Measurements from ENCODE around the gene SLC36A1. TPM values are rescaled to one million over a fixed set of nuclear protein-coding genes. Genes with fewer than 3 reads are reported as not detected.

SLC36A1 gene
- total RNA-seq, 2 experiments from 2014 or later, result 11.6 to 12.1 TPM

DNA sequence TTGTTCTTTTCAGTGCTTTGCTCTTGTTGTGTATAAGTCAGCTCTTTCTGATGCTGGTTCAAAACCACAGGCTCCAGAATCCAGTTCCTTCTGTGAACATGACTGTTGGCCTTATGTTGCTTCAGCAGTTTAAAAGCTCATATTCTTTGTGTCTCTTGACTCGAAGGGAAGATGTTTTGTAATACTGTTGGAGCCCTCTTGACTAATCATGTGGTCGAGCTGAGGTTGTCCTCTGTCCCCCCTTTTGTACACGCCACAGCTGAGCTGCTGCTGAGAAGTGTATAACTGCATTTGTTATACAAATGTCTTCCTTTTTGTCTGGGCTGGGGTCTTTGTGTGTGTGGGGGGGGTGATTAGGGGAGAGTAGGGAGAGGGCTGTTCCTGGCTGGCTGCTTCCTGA lies 35.8 kb downstream of the SLC36A1 start:
- no peak overlapping the region for H2AFZ ChIP-seq (ENCODE audit: low read length)
- DNase-seq (ENCODE audit: low spot score), result no peak
- intact Hi-C loops (cut with micrococcal nuclease; ENCODE audit: unreplicated experiment), result no loop called here
- TF ChIP-seq EZH2phosphoT487 (IDR thresholded peaks at IDR 0.05; ENCODE audit: borderline replicate concordance, low read depth, low read length), result no peak
- TF ChIP-seq, protein P1, sequence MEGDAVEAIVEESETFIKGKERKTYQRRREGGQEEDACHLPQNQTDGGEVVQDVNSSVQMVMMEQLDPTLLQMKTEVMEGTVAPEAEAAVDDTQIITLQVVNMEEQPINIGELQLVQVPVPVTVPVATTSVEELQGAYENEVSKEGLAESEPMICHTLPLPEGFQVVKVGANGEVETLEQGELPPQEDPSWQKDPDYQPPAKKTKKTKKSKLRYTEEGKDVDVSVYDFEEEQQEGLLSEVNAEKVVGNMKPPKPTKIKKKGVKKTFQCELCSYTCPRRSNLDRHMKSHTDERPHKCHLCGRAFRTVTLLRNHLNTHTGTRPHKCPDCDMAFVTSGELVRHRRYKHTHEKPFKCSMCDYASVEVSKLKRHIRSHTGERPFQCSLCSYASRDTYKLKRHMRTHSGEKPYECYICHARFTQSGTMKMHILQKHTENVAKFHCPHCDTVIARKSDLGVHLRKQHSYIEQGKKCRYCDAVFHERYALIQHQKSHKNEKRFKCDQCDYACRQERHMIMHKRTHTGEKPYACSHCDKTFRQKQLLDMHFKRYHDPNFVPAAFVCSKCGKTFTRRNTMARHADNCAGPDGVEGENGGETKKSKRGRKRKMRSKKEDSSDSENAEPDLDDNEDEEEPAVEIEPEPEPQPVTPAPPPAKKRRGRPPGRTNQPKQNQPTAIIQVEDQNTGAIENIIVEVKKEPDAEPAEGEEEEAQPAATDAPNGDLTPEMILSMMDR (conservative IDR thresholded peaks at IDR 0.05; ENCODE audit: low read length), result no peak
- no peak overlapping the region for H3K4me3 ChIP-seq (ENCODE audit: low read depth, low read length, poor library complexity, severe bottlenecking)
- no peaks in the 10 kb centered on the region for H4K20me1 ChIP-seq (ENCODE audit: insufficient read depth, low read length)
- BruUV-seq (replicated peaks), result no TSS peak
- POLR2A ChIA-PET, result no interaction called here
- no peaks in the 10 kb centered on the region for H3K9me3 ChIP-seq (ENCODE audit: low read length)
- CTCF ChIA-PET (ENCODE audit: unreplicated experiment), result interaction anchor here (0.6 kb wide), 1 partner anchor 38 kb away, joined by 3 read pairs; no protein-coding TSS in a partner anchor
- no peaks in the 10 kb centered on the region for H3K79me2 ChIP-seq (ENCODE audit: insufficient read depth, low read depth, low read length)
- no peak overlapping the region for H3K27ac ChIP-seq (ENCODE audit: low read depth, low read length, poor library complexity, severe bottlenecking)
- peaks cover 18% of the 10 kb centered on the region for H3K36me3 ChIP-seq (ENCODE audit: insufficient read depth, low read length)
- H3K4me1 ChIP-seq (ENCODE audit: insufficient read depth, low read length, poor library complexity, severe bottlenecking), result no peaks in the 10 kb centered on the region
- H3K4me2 ChIP-seq (ENCODE audit: low read length), result no peak overlapping the region
- no peaks in the 10 kb centered on the region for H3K9me2 ChIP-seq (ENCODE audit: insufficient read depth, low read length)

DNA sequence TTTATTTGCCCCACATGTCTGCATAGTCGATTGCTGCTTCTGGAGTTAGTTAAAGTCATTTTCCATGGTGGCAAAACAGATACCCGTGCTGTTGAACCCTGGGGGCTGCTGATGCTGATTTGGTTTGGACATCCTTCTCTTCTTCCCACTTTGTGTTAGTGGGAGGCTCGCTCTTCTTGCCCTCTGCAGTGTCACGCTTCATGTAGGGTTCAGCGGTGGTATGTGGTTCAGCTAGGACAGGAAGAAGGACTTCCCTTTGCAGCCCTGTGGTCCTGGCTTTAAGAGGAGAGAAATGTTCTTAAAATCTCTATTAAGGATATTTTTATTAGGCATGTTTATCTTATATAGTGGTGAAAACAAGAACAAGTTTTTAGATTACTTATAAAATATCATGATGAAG lies 36.2 kb downstream of the SLC36A1 start:
- CTCF ChIA-PET (ENCODE audit: unreplicated experiment), result no interaction called here
- intact Hi-C loops (cut with micrococcal nuclease; ENCODE audit: unreplicated experiment), result no loop called here

DNA sequence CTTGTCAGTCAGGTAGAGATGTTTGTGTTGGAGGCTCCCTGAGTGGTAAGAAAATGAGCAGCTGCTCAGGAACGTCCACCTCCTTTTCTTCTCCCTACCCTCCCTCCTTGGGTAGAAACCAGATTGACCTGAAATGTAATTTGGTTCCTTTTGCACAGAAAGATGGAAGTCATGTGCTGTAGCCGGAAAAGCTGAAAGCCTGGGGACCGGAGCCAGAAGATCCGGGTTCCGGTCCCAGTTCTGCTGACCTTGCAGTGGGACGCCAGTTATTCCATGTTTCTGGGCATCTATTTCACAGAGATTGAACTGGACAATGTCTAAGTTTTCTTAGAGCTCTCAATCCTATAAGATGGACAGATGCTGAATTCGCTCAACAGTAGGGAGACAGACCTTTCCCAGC lies 40.1 kb downstream of the SLC36A1 start:
- Histone ChIP-seq H3K36me3 (ENCODE audit: insufficient read depth, low read length) (peaks cover 11% of the 10 kb centered on the region; the same call in 1 of the 2 replicates), H3K4me2 (ENCODE audit: low read length) (no peak overlapping the region), H2AFZ (ENCODE audit: low read length) (no peak overlapping the region), H3K4me1 (ENCODE audit: insufficient read depth, low read length, poor library complexity, severe bottlenecking) (no peaks in the 10 kb centered on the region), H3K9me2 (ENCODE audit: insufficient read depth, low read length) (no peaks in the 10 kb centered on the region), H3K79me2 (ENCODE audit: insufficient read depth, low read depth, low read length) (no peaks in the 10 kb centered on the region), H3K4me3 (ENCODE audit: low read depth, low read length, poor library complexity, severe bottlenecking) (no peak overlapping the region), H4K20me1 (ENCODE audit: insufficient read depth, low read length) (no peaks in the 10 kb centered on the region), H3K27ac (ENCODE audit: low read depth, low read length, poor library complexity, severe bottlenecking) (no peak overlapping the region), H3K9me3 (ENCODE audit: low read length) (no peaks in the 10 kb centered on the region)
- intact Hi-C loops (cut with micrococcal nuclease; ENCODE audit: unreplicated experiment), result no loop called here
- TF ChIP-seq, protein P1 (conservative IDR thresholded peaks at IDR 0.05; ENCODE audit: low read length), result no peak
- BruUV-seq (replicated peaks), result no TSS peak
- ChIA-PET POLR2A (no interaction called here), CTCF (ENCODE audit: unreplicated experiment) (no interaction called here)
- no peak for DNase-seq (ENCODE audit: low spot score)

More for the DNA sequence above, 36.2 kb downstream of the SLC36A1 start:
- Histone ChIP-seq H3K4me1 (ENCODE audit: insufficient read depth, low read length, poor library complexity, severe bottlenecking) (no peaks in the 10 kb centered on the region), H3K9me3 (ENCODE audit: low read length) (no peaks in the 10 kb centered on the region), H4K20me1 (ENCODE audit: insufficient read depth, low read length) (no peaks in the 10 kb centered on the region), H3K27ac (ENCODE audit: low read depth, low read length, poor library complexity, severe bottlenecking) (no peak overlapping the region), H3K36me3 (ENCODE audit: insufficient read depth, low read length) (peaks cover 18% of the 10 kb centered on the region), H2AFZ (ENCODE audit: low read length) (no peak overlapping the region), H3K79me2 (ENCODE audit: insufficient read depth, low read depth, low read length) (no peaks in the 10 kb centered on the region), H3K4me2 (ENCODE audit: low read length) (no peak overlapping the region), H3K4me3 (ENCODE audit: low read depth, low read length, poor library complexity, severe bottlenecking) (no peak overlapping the region), H3K9me2 (ENCODE audit: insufficient read depth, low read length) (no peaks in the 10 kb centered on the region)
- POLR2A ChIA-PET, result no interaction called here
- no peak for DNase-seq (ENCODE audit: low spot score)
- TF ChIP-seq, protein P1 (conservative IDR thresholded peaks at IDR 0.05; ENCODE audit: low read length), result no peak
- no peak for TF ChIP-seq EZH2phosphoT487 (IDR thresholded peaks at IDR 0.05; ENCODE audit: borderline replicate concordance, low read depth, low read length)
- BruUV-seq (replicated peaks), result no TSS peak
